Stimulated activated CD4-positive, alpha-beta T cell treated with anti-CD3 and anti-CD28 coated beads, Interleukin-1b, Interleukin-23, amount 100 ng/mL, for 48 hours (primary cell): ENCODE measurements around the gene GABBR2.

Source experiments
- DNase-seq: peaks from one replicate; pipeline ENCODE4 v3.0.0-alpha.2; 2020

The GABBR2 gene

DNA sequence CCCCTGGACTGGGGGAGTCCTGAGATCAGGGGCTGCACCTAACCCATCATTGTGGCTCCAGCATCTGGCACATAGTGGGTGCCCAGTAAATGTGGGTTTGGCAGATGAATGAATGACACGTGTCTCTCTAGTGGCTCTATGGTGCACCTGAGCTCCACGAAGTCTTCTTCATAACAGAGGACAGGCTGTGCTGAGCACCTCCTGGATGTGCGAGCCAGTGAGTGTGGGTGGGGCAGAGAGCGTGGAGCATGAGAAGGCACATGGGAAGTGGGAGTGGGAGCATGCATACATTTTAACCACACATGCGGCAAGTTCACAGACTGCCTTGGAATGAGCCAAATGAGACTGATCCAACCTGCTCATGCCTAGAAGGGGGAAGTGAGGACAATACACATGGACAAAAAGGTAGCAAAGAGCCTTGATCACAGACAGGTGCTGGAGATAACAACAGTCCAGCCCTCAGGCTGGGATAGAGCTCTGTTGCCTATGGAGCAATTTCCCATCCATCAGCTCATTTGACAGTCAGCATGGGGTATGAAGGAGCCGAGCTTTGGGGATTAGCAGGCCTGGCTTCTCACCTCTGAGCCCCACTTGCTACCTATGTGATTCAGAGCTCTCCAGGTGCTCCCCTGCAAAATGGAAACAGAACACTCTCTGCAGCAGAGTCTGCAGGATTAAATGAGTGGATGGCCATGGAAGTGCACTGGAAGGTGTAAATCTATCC lies 377.0 kb downstream of the GABBR2 start:
- no peak for DNase-seq

DNA sequence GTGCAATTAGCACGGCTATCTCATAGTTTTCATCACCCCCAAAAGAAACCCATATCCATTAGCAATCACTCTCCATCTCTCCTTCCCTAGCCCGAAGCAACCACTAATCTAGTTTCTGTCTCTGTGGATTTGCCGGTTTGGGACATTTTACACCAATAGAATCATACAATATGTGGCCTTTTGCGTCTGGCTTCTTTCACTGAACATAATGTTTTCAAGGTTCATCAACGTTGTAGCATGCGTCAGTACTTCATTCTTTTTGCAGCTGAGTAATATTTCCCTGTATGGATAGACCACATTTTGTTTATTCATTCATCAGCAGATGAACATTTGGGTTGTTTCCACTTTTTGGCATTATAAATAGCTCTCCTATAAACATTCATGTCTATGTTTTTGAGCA lies 377.9 kb downstream of the GABBR2 start:
- no peak for DNase-seq

GRCh38 chr9:98329904-98330303 lies 378.8 kb downstream of the GABBR2 start:
- no peak for DNase-seq

GRCh38 chr9:98329281-98329680 lies 379.5 kb downstream of the GABBR2 start:
- DNase-seq, result no peak

DNA sequence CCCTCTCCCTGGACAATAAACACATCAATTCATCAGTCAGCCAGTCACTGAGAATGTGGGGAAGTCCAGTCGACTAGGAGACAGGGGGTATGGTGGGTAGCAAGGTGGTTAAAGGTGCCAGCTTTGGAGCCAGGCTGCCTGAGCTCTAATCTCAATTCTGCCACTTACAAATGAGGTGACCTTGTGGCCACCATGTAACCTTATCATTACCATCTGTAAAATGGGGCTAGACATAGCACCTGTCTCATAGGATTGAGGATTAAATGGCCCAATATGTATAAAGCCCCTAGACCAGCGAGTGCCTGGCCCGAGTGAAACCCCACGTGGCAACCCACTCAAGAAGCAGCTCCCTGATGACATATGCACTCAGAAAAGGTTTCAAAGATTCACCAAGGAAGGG lies 380.0 kb downstream of the GABBR2 start:
- no peak for DNase-seq

GRCh38 chr9:98328141-98328540 lies 380.6 kb downstream of the GABBR2 start:
- no peak for DNase-seq

GRCh38 chr9:98327249-98327561 lies 381.5 kb downstream of the GABBR2 start:
- no peak for DNase-seq

DNA sequence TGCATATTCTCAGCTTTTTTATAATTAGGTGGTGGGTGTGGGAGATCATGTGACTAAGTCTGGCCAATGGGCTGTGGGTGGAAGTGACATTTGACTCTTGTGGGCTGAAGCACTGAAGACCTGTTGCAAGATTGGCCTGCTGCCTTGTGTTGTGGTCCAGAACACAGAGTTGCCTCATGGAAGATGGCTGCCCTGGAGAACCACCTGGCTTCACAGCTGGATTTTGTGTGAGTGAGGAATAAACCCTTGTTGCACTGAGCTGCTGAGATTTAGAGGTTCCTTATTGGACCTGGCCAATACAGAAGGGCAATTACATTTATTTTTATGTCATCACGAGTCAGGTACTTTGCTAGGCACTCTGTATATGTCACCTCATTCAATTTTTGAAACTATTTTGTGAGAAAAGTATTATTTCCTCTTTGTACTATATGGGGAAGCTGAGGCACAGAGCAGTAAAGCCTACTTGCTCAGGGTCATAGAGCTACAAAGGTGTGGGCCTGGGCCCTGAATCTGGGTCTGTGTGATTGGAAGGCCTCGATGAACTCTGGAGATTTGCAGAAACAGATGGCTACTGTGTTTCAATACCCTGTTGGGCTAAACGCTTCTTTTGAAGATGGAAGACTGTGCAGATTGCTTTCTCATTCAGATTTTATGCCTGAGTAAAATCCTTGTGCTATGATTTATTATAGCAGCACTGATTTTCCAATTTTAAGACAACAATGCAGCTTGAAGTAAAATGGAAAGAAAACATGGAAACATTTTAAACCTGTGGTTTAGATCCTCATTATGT lies 382.1 kb downstream of the GABBR2 start:
- no peak for DNase-seq

- DNase-seq, result no peak
These were observed 383.9 kb downstream of the GABBR2 start for GRCh38 chr9:98324801-98325200.

DNA sequence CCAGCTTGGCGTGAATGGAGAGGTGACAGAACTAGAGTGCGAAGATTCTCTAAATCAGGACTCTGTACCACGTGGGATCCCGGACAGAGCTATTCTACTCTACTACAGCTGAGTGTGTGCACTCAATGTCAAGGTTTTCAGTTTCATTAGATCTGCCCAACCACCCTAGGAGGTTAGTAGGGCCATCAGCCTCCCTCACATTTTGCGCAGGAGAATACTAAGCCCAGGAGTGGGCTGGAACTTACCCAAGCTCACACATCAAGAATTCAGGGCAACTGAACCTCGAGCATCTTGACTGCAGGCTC lies 385.0 kb downstream of the GABBR2 start:
- DNase-seq, result no peak

GRCh38 chr9:98323051-98323830 lies 385.5 kb downstream of the GABBR2 start:
- no peak for DNase-seq

- no peak for DNase-seq
These were observed 387.5 kb downstream of the GABBR2 start for GRCh38 chr9:98321269-98321668.

DNA sequence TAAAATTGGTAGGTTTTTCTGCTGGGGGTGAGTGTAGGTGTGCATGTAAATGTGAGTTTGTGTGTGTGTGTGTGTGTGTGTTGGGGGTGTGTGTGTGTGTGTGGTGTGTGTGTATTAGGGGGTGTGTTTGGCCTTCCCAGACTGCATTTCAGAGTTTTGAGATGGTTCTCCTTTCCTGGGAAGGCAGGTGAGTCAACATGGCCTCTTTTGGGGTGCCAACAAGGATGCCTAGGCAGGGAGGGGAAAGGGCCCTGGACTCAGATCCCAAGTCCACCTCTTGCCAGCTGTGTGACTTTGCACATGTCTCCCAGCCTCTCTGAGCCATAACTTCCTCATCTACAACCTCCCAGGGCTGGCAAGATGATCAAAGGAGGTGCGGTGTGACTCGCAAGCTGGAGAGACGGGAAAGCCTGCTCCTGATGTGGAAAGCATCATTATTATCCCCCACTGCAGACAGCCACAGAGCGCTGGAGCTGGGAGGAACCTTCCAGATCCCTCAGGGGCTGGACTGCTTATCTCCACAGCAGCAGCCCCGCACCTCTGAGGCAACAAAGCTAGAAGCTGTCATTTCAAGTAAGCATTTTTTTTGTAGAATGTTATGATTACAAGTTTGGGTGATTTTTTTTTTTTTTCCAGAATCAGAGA lies 389.8 kb downstream of the GABBR2 start:
- no peak for DNase-seq

GRCh38 chr9:98318041-98318790 lies 390.5 kb downstream of the GABBR2 start:
- DNase-seq, result no peak

- DNase-seq, result no peak
These were observed 391.4 kb downstream of the GABBR2 start for GRCh38 chr9:98317134-98317857.

DNA sequence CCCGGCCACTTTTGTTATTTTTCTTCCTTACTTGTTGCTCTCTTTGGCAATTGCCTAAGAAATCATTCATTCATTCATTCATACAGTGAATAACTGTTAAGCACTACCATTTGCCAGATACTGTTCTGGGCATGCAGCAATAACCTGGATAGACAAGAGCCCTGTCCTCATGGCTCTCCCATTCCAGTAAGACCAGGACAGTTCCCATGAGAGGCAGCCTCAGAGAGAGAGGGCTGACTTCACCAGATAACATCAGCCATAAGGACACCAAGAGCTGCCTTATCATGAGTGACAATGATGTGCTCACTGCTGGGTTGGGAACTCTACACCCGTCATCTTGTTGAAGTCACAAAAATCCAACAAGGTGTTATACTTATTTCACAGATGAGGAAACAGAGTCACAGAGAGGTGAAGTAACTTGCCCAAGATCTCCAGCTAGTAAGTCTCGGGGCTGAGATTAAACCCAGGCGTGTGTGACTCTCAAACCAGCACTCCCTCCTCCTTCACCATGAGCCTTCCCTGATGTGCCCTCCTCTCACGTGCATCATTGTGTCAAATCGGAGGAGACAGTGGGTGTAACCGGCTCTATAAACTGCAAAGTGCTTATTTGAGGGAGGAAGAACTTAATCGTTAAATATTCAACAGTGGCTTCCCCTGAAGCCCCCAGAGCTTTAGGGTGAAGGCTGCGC lies 392.1 kb downstream of the GABBR2 start:
- no peak for DNase-seq

DNA sequence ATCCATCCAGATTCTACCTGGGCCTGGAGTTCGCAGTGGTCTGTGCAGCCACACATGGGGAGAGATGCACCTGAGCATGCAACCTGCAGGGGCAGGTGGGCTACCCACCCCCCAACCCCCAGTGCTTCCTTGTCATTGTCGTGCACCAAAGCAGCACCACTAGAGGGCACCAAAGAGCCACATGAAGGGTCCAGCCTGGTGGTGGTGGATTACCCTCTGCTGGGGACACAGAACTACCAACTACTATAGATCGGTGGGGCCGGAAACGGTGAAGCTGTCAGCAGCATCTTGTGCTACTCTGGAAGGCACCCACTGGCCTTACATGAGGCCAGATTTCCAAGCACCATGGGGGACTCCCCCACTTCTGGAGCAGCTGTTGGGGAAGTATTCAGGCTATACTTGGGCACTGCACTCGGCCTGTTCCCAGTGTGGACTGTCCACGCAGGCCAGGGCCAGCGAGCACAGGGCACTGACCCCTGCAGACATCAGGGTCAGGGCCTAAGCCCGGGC lies 393.1 kb downstream of the GABBR2 start:
- peak; percentile 79 for DNase-seq

- DNase-seq, result no peak
These were observed 393.7 kb downstream of the GABBR2 start for GRCh38 chr9:98315067-98315453.

GRCh38 chr9:98314381-98315066 lies 394.2 kb downstream of the GABBR2 start:
- DNase-seq, result no peak

GRCh38 chr9:98312365-98312764 lies 396.4 kb downstream of the GABBR2 start:
- no peak for DNase-seq

DNA sequence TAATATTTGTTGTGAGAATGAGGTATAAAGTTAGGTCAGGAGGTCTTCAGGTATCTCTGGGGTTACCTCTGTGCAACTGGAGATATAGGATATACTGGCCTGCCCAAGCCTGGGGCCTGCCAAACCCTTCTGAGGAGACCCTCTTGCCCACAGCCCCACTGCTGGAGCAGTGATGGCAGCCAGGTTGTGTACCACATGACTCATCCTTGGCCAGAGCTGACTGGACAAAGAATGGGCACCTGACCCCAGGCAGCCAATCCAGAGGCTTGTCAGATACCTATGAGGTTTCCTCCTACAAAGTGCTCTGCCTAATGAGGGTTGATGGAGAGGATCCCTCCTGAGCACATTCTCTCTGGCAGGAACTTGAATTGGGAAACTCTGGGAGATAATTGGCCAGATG lies 397.2 kb downstream of the GABBR2 start:
- DNase-seq, result no peak
